LHCN-M2 (cell line): ENCODE measurements around the gene DHRS3. TPM values are rescaled to one million over a fixed set of nuclear protein-coding genes. Genes with fewer than 3 reads are reported as not detected.

Experiments used
- DNase-seq: peaks from one replicate; pipeline ENCODE4 v3.0.0-alpha.2; 2012; ENCODE audit warnings: low read depth
- total RNA-seq: library from RNA; depleted of rRNA; stranded (reverse); fragments of >200 nt; gene quantifications from 2 replicates; pipeline ENCODE4 v1.2.3, GENCODE V29; 2014

DHRS3 gene
- total RNA-seq, 1 experiment from 2014 or later = 1.6 TPM

DNA sequence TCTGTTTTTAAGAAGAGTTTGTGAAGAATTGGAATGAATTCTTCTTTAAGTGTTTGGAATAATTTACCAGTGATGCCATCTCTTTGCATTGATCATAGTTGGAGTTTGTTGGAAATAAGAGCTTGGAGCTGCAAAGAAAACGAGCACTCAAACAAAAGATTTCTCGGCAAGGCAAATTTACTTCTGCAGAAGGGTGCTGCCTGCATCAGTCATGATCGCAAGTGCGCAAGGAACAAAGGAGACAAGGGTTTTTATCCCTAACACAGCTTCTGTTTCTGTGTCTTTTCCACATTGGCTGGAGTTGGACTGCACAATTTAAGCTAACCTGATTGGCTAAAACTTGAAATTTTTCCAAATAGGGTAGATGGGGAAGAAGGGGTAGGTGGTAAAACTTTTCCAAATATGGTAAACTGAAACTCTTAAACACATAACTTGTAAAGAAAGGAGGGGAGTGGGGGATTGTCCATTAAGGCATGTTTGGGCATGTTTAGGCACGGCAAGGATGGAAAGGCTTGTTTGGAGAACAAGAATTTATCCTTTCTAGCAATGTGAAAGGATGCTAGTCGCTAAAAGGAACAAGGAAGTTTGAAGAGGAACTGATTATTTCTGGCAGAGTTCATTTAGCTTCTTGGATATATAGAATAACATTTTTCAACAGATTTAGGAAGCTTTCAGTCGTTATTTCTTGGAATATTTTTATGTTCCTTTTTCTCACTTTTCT, 22.4 kb upstream of the DHRS3 start:
- DNase-seq = no peak

DNA sequence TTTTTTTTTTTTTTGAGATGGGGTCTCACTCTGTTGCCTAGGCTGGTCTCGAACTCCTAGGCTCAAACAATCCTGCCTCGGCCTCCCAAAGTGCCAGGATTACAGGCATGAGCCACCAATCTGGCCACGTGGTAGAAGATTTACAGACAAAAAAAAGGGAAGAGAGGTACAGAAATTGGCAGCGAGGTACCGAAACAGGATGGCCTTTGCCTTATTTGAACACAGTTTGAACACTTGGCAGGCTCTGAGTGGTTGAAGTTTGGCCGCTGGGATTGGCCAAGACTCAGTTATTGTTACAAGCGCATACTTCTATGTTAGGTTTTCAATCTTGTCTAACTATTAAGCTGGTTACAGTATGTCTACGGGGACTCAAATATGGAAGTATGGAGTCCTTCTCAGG, 19.7 kb upstream of the DHRS3 start:
- DNase-seq = no peak

DNA sequence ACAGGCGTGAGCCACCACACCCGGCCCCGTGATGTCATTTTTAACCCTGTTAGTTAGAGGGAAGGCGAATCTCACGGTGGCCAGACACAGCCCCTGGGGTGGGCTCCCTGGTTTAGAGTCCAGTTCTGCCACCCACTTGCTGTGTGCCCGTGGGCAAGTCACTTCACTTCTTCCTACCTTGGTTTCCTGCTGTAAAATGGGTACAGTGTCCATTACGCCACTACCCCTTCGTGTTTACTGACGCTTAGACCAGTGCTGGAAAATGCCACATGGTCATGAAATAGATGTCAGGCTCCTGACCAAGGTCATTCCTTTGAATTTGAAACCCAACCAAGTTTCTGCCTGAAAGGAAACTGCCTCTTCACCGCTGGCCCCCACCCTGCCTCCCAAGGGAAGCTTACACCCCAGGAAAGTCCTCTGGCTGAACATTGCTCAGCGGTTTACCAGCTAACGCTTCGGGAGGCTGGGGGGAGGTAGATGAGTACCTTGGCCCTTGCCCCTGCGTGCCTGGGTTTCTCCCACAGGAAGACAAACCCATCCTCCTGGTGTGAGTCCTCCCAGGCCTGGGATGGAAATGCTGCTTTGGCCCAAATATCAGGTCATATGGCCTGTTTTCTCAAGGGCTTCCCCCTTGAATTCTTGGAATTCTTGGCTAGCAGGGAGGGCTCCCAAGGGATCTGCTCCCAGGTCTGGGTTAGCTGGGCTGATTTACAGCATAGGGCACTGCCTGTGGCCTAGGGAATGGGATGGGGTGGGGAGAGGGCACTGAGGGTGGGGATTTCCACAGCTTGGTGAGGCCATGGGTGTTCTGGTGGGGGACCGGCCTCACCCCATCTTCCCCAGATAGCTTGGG, 18.3 kb upstream of the DHRS3 start:
- peak; percentile 78 for DNase-seq

DNA sequence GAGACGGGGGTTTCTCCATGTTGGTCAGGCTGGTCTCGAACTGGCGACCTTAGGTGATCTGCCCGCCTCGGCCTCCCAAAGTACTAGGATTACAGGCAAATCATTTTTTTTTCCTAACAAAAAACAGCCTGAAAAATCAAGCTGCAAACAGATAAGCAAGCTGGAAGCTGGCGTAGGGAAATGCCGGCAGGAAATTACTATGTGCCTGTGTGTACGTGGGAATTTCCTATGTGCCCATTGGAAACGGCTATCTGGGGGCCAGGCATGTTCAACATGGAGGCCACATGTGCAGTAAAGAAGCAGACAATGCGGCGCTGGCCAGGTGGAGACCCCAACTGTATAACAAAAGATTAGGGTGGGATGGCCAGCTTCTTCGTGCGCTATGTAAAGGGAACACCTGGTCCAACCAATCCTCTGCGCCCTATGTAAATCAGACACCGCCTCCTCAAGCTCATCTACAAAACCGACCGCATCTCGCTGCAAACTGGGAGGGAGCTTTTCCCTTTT, 16.7 kb upstream of the DHRS3 start:
- DNase-seq = no peak

DNA sequence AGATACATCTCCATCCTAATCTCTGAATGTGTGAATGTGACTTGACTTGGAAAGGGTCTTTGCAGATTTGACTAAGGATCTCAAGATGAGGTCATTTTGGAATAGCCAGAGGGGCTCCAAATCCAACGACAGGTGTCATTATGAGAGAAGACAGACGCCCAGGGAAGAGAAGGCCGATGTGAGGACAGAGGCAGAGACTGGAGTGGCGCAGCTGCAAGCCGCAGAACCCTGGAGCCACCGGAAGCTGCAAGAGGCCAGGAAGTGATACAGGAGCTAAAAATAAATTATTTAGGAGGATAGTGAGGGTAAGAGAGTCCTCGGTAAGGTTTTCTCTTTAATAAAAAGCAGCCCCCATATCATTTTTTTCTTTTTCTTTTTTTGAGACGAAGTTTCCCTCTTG, 16.1 kb upstream of the DHRS3 start:
- DNase-seq = no peak

DNA sequence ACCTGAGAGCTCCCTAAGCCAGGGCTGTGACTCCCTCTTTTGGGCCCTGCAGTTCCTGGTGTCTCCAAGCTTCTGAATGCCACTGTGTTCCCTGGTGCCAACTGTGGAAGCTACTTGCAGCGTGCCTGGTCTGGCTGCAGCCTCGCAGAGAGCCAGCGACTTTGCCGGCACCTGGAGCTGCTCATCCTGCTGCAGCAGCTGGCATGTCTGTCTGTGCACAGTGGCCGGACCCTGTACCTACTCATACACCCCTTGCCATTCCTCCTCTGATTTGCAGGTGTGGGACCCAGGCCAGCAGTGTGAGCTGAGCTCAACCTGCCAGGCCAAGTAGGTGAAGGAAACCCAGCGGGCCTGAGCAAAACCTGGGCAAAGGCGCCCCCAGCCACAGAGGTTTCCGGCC, 13.6 kb upstream of the DHRS3 start:
- no peak for DNase-seq

DNA sequence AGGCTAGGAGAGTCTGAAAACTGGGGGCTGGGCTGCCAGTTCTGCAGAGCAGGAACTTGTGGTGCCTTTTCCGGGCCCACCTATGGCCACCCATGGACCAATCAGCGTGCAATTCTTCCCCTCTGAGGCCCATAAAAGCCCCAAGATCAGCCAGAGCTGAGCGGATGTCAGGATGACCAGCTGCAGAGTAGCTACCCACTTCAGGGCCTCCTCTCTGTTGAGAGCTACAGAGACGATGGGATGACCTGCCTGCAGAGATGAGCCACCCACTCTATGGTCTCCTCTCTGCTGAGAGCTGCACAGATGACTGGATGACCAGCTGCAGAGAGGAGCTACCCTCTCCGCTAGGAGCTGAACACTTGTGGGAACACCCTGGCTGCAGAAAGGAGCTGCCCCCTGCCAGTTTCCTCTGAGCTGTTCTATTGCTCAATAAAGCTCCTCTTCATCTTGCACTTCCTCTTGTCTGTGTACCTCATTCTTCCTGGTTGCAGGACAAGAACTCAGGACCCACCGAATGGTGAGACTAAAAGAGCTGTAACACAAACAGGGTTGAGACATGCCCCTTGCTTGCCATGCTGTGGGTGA, 13.0 kb upstream of the DHRS3 start:
- DNase-seq = no peak

DNA sequence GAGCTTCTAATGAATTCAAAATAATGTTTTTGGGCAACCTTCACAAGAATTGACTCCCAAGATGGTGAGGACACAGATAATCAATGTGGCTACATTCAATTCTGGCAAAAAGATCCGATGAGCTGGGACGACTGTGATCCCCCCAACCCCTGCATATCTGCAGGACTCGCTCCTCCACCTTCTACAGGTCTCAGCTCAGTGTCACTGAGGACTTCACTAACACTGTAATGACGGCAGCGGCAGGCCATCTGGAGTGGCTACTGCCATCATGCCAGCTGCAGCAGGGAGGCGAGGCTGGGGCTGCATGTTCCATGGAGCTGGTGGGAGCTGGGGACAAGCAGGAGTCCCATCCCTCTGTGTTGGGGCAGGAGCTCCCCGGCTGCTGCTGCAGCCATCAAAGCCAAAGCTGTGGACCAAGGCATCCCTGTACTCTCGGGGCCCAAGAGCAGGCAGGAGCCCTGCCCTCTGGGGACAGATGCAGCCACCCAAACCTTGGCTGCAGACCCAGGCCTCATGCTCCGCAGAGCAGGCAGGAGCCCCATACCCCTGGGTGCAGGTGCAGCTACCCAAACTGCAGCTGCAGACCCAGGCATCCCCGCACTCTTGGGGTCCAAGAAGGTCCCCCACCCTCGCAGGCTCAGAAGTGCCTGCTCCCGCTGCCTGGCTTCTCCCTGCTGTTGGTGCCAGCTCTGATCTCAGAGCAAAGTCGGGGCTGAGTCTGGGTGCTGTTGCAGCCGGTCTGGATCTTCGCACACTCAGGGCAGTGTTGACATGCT, 12.2 kb upstream of the DHRS3 start:
- no peak for DNase-seq

DNA sequence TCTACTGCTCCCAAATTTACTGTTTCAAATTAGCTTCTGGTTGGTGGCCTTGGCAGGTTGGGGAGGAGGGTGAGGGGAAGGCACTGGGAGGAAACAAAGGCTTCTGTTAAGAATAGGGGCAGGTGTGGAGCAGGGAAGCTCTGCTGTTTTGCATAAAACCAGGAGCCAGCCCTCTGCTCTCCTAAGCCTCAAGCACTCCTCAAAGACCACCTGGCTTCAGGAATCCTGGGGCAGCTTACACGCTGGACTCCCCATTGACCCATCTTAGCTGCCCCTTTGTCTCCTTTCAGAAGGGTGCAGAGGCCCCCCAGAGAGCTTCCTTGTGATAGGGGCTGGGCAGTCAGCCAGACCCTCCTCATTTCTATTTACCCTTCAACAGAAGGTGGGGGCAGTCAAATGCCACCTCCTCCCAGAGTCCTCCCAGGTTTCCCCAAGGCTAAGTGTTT, 11.5 kb upstream of the DHRS3 start:
- no peak for DNase-seq

DNA sequence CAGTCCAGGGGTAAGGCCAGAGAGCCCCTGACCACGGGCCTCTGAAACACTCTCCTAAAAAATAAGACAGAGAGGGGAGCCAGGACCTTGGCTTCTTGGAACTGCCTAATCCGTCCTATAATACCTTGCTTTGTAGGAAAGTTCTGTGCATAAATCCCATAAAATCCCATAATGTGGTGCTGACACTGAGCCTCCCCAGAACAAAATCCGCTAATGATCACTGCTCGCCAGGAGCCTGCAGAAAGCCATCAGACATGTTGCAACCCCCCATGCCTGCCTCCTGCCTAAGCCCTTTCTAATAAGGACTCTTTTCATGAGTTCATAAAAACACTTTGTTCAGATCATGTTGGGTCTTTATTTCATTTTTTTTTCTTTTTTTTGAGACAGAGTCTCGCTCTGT, 9.3 kb upstream of the DHRS3 start:
- DNase-seq = no peak

DNA sequence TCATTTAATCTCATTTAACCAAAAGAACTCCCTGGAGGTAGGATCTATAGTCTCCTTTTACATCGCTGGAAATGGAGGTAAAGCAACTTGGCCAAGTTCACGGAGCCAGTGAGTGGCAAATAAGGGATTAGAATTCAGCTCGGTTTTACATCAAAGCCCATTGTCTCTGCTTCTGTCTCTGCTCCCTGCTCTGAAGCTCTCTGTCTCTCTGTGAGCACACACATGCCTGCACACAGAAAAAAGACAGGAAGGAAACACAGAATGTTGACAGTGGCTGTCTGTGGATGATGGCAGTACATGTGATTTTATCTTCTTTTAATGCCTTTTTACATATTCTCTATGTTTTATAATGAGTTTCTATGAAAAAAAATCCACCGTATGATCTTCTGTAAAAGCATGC, 8.9 kb upstream of the DHRS3 start:
- no peak for DNase-seq

DNA sequence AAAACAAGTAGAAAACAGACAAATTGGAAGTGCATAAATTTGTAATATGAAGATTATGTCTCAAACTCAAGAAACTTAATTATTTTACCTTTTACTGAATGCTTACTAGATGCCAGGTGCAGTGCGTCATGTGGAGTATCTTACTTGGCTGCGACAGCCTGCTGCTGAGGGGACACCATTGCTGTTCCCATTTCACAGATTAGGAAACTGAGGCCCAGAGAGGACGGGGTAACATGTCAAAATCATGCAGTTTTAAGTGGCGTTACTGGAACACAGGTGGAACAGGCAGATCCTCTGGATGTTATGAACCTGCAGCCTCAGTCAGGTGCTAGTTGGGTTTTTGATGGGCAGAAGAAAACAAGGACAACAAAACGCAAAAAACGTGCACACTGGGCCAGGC, 7.3 kb upstream of the DHRS3 start:
- no peak for DNase-seq

DNA sequence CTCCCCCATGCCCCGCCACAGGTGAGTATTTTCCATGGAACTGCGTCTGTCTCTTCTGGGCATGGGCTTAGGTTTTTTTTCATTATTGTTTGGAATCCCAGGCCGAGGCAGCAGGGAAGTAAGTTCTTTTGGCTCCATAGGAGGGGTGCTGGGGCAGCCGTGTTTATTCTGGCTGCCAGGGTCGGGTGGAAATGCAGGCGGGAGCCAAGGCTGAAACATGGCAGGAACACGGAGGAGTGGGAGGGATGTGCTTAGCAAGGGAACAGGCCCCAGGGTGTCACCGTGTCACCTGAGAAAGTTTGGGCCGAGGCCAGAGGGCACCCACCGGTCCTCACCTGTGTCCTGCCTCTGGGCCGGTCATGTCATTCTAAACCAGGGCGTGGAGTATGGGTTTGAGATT, 4.5 kb upstream of the DHRS3 start:
- DNase-seq = no peak

DNA sequence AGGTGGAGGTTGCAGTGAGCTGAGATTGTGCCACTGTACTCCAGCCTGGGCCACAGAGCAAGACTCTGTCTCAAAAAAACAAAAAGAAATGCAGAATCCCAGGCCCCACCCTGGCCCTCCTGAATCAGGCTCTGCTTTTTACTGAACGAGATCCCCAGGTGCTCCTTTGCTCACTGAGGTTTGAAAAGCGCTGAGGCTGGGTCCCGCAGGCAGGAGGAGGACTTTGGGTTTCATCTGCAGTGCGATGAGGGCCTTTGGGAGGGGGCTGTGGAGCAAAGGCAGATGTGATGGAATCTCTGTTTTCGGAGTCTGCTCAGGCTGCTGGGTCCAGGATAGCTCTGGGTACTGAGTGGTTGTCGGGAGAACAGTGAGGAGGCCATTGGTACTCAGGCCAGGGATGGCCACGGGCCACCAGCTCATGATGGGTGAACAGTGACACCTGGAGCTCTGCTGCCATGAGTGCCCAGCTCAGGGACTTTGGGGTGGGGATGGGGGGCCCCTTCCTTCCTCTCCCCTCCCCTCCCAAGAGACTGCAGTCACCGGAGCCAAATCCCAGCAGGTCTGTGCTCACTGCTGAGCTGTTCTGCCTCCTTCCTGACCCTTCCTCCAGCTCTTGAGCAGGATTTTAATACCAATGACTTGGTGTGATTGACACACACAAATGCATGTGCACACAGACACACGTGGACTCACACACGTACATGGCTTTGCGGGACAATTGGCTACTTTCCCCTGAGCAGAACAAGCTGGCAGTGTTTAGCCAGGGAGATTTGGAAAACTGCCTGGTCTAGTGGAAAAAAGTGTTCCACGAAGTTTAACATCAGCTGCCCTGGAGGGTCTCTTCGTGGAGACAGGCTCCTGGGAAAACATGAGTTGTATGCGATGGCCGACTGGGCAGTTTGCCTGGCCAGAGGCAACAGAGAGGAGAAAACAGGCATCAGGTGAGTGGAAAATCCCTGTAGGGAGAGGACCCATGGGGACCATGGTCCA, 3.6 kb upstream of the DHRS3 start:
- DNase-seq = no peak

DNA sequence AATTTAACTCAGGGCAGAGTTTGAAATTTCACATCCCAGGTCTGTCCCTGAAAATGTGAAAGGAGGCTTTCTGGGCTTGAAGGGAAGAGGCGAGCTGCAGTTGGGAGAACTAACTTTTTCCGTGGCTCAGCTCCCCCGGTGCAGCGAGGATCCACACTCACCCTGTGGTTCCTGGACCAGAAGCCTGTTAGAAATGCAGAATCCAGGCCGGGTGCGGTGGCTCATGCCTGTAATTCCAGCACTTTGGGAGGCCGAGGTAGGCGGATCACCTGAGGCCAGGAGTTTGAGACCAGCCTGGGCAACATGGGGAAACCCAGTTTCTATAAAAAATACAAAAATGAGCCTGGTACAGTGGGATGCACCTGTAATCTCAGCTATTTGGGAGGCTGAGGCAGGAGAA, 2.9 kb upstream of the DHRS3 start:
- no peak for DNase-seq

DNA sequence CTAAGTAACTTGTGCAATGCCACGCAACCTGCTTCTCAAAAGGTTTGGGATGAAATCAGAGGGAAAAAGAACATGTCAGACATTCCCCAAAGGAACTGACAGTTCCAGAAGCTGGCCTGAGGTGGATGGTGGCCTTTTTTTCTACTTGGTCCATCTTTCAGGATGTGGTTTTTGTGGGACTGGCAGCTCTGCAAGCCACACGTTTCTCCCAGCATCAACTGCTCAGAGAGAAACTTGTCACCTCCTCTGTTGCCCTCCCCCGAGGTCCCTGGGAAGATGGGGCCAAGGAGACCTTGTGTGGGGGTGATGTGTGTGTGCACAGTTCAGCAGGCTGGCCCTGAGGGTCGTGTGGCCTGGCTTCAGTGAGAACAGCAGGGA, 2.5 kb upstream of the DHRS3 start:
- DNase-seq = no peak

DNA sequence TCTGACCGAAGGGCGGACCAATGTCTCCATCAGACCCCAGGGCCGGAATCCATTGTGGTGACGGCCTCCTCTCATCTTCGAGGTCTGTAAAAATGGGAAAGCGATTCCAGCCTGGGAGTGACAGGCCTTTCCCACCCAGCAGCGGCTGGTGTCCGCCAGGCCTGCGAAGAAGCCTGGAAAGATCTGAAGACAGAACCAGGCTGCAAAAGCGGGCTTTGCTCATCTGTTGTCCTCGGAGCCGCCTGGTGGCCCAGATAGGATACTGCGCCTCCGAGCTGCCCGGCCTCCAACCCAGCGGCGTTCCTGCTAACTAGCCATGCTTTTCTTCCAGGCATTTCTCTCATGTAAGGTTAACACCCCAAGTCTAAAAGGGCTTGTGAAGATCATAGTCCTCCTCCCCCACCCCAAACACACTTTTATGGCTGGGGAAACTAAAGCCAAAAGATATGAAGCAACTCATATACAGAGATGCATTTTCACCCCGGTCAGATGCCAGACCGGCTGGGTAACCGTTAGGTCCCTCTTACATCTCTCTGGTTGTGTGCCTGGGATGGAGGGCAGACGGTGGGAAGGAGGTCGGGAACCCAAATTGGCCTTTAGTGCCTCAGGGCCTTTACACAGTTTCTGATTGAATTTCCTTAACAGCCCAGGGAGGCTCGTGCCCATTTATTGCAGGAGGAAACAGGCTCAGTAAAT, 1.9 kb upstream of the DHRS3 start:
- DNase-seq = peak; percentile 81

DNA sequence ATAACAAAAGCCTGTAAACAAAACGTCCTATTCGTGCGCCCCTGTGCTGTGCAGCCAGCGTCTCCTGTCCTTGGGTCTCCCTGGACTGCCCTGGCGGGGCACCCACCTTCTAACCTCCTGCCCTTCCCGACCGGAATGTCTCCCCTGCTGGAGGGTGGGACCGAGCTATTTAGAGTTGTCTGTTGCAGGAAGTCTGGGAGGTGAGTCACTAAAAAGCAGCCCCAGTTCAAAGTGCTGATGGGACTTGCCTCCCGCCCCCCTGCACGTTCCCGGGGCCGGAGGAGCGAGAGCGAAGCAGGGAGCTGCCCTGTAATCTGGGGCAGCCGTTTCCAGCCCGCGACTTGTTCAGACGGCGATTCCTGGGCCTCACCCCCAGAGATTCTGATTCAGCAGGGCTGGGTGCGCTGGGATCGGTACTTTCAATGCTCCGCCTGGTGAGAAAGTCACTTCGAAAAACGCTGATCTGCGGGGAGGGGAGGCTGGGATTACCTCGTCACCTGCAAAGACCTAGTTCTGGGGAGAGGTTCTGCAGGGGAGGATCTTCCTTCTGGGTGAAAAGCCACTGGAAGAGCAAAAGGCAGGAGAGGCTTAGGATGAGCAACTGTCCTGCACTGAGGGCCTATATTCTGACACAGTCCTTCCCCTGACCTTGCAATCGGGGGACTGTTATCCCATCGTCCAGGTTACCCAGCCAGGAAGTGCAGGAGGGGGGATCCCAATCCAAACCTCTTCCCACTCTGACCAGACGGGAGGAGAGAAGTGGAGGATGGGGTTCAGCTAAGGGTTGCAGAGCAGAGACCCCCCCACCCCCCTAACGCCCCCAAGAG, 1.2 kb upstream of the DHRS3 start:
- DNase-seq = peak; percentile 60

DNA sequence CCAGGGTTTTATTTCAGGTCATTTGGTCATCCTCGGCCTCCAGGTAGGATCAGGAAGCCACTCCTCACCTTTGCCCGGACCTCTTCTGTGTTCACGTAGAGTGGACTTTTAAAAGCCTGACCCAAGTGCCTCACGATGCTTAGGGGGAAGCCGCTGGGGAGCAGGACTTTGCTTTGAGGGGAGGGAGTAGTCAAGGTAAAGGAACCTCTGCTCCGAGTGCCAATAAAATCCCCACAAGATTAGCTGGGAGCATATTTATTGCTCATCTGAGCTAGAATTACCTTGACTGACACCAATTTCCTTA, 603 bp upstream of the DHRS3 start:
- no peak for DNase-seq
